ENCODE measurements around the gene SLCO2A1. TPM values are rescaled to one million over a fixed set of nuclear protein-coding genes. Genes with fewer than 3 reads are reported as not detected.

The SLCO2A1 gene
- total and polyA plus RNA-seq, 2 of the 4 experiments (the other 2 are of a cell fraction) = under 0.01 to 1.5 TPM

DNA sequence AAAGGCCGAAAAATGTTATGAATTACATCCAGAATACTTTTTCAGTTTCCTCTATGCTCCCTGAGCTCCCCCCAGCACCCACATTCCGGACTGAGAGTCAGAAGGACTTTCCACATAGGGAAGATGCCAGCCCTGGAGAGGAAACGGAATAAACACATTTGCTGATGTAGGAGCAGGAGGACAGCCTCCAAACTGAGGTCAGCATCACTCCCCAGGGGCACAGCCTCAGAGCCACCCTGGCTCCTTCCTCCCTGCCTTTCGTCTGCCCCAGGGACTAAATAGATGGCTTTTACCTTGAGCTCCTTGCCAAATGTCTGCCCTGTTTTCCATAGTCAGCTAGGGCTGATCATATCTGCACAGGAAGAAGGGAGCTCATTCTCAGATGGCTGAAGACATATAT, 22.6 kb upstream of the SLCO2A1 start:
- no peak overlapping the region for H3K23ac ChIP-seq (ENCODE audit: low read depth, low read length)
- no peak overlapping the region for H3K4me2 ChIP-seq (ENCODE audit: low read depth, low read length)
- no peak overlapping the region for H2AK5ac ChIP-seq (ENCODE audit: low read depth, low read length)
- no peak overlapping the region for H4K91ac ChIP-seq (ENCODE audit: insufficient read depth, low read depth, low read length)
- H3K79me1 ChIP-seq (ENCODE audit: low read depth in 1 of 2, low read length in 2 of 2) = no peaks in the 10 kb centered on the region
- no peaks in the 10 kb centered on the region for H4K20me1 ChIP-seq (ENCODE audit: insufficient read depth, low read length)
- no peak overlapping the region for H3K27ac ChIP-seq (ENCODE audit: insufficient read depth, low read length)
- no peak overlapping the region for H3K9ac ChIP-seq (ENCODE audit: low read depth, low read length)
- H4K8ac ChIP-seq (ENCODE audit: low read depth in 2 of 2, low read length in 2 of 2) = no peak overlapping the region
- H2BK5ac ChIP-seq (ENCODE audit: low read depth, low read length, poor library complexity, severe bottlenecking) = no peak overlapping the region
- WGBS, 2 experiments (ENCODE audit: extremely low coverage in 2 of 2, insufficient read length in 1 of 2) = no CpG with 5 or more reads among the region's 4 CpGs
- H3K9me3 ChIP-seq (ENCODE audit: control insufficient read depth, insufficient read depth, low read length) = no peaks in the 10 kb centered on the region
- CTCF ChIA-PET = no interaction called here
- no peaks in the 10 kb centered on the region for H3K36me3 ChIP-seq (ENCODE audit: control insufficient read depth, insufficient read depth, low read length)
- H3K18ac ChIP-seq (ENCODE audit: low read depth, low read length) = no peak overlapping the region
- H2BK15ac ChIP-seq (ENCODE audit: low read depth, low read length) = no peak overlapping the region
- no peak for TF ChIP-seq MAFK (IDR thresholded peaks at IDR 0.05; ENCODE audit: low read depth, low read length)
- TF ChIP-seq SMC3 (IDR thresholded peaks at IDR 0.05; ENCODE audit: low read depth, low read length) = no peak
- TF ChIP-seq NFE2L2 (IDR thresholded peaks at IDR 0.05; ENCODE audit: low read depth, low read length) = no peak
- no peak overlapping the region for H2BK120ac ChIP-seq (ENCODE audit: low read depth, low read length)
- POLR2A ChIA-PET (ENCODE audit: unreplicated experiment) = no interaction called here
- no TSS peak for BruUV-seq (replicated peaks)
- H3K14ac ChIP-seq (replicated peaks; ENCODE audit: low read depth, low read length) = no peak overlapping the region
- H2AFZ ChIP-seq (replicated peaks; ENCODE audit: low read length, poor library complexity) = no peak overlapping the region
- no peak overlapping the region for H3K4ac ChIP-seq (ENCODE audit: low read depth, low read length)
- in situ Hi-C loops (cut with MboI; ENCODE audit: low sequenced_read_pairs) = no loop called here
- H3K56ac ChIP-seq (ENCODE audit: extremely low read depth, insufficient read depth, low read length) = no peak overlapping the region
- no peak overlapping the region for H3K4me3 ChIP-seq (ENCODE audit: insufficient read depth, low read depth, low read length)
- no peak for ATAC-seq (ENCODE audit: low read depth)
- intact Hi-C loops (cut with micrococcal nuclease) = no loop called here
- H2BK20ac ChIP-seq (ENCODE audit: low read depth, low read length) = no peak overlapping the region
- no peaks in the 10 kb centered on the region for H3K27me3 ChIP-seq (ENCODE audit: control insufficient read depth, insufficient read depth, low read length)
- no peak overlapping the region for H2AK9ac ChIP-seq (replicated peaks; ENCODE audit: low read depth, low read length, poor library complexity)
- peaks cover 9% of the 10 kb centered on the region for H3K9me1 ChIP-seq (ENCODE audit: insufficient read depth, low read length)
- dilution Hi-C loops (cut with HindIII; ENCODE audit: low sequenced_read_pairs, unreplicated experiment) = no loop called here
- no peak for DNase-seq
- peaks cover 14% of the 10 kb centered on the region for H3K4me1 ChIP-seq (ENCODE audit: control insufficient read depth, insufficient read depth, low read length)
- H4K5ac ChIP-seq (ENCODE audit: low read depth, low read length) = no peak overlapping the region
